ENCODE data around the gene MAP3K6.

The MAP3K6 gene

GRCh38 chr1:27327964-27328363 is 38.8 kb downstream of the MAP3K6 start:
- Histone ChIP-seq H4K20me1 (ENCODE audit: insufficient read depth, low read length) (no peaks in the 10 kb centered on the region), H3K9me2 (replicated peaks; ENCODE audit: insufficient read depth, low read length) (no peaks in the 10 kb centered on the region), H2AFZ (ENCODE audit: low read length) (no peak overlapping the region), H3K4me1 (ENCODE audit: low read length) (peaks cover 8% of the 10 kb centered on the region; the same call in 1 of the 2 replicates), H3F3A (ENCODE audit: insufficient read depth, low read length) (no peaks in the 10 kb centered on the region), H3K27me3 (replicated peaks; ENCODE audit: insufficient read depth, low read length) (no peaks in the 10 kb centered on the region), H3K27ac (ENCODE audit: low read length) (no peak overlapping the region), H3K4me3 (ENCODE audit: low read length) (no peak overlapping the region), H3K79me2 (ENCODE audit: low read length) (peaks cover 85% of the 10 kb centered on the region), H3K9ac (ENCODE audit: low read length) (no peak overlapping the region), H3K4me2 (ENCODE audit: low read depth, low read length) (no peak overlapping the region), H3K9me3 (replicated peaks; ENCODE audit: insufficient read depth, low read length) (no peaks in the 10 kb centered on the region), H3K36me3 (replicated peaks; ENCODE audit: insufficient read depth, low read length) (no peaks in the 10 kb centered on the region; the same call in 1 of the 2 replicates)
- DNase-seq: no peak
- TF ChIP-seq EZH2 (optimal IDR thresholded peaks at IDR 0.05; ENCODE audit: low read depth, low read length): no peak
- no peak for TF ChIP-seq EZH2phosphoT487 (IDR thresholded peaks at IDR 0.05; ENCODE audit: low read length)
- TF ChIP-seq CTCF (IDR thresholded peaks at IDR 0.05; ENCODE audit: low read length): no peak

GRCh38 chr1:27325286-27325685 is 41.5 kb downstream of the MAP3K6 start:
- H3K4me1 ChIP-seq (ENCODE audit: low read length): peaks cover 8% of the 10 kb centered on the region; the same call in 1 of the 2 replicates
- no peak overlapping the region for H3K27ac ChIP-seq (ENCODE audit: low read length)
- H4K20me1 ChIP-seq (ENCODE audit: insufficient read depth, low read length): no peaks in the 10 kb centered on the region
- H3K9me3 ChIP-seq (replicated peaks; ENCODE audit: insufficient read depth, low read length): no peaks in the 10 kb centered on the region
- H3K79me2 ChIP-seq (ENCODE audit: low read length): peaks cover 77% of the 10 kb centered on the region
- DNase-seq: no peak
- H3K4me2 ChIP-seq (ENCODE audit: low read depth, low read length): no peak overlapping the region
- no peak overlapping the region for H2AFZ ChIP-seq (ENCODE audit: low read length)
- TF ChIP-seq EZH2 (optimal IDR thresholded peaks at IDR 0.05; ENCODE audit: low read depth, low read length) (no peak), EZH2phosphoT487 (IDR thresholded peaks at IDR 0.05; ENCODE audit: low read length) (no peak), CTCF (IDR thresholded peaks at IDR 0.05; ENCODE audit: low read length) (no peak)
- H3K4me3 ChIP-seq (ENCODE audit: low read length): no peak overlapping the region
- H3K9ac ChIP-seq (ENCODE audit: low read length): no peak overlapping the region
- no peaks in the 10 kb centered on the region for H3K27me3 ChIP-seq (replicated peaks; ENCODE audit: insufficient read depth, low read length)
- no peaks in the 10 kb centered on the region for H3K9me2 ChIP-seq (replicated peaks; ENCODE audit: insufficient read depth, low read length)
- no peaks in the 10 kb centered on the region; the same call in 1 of the 2 replicates for H3K36me3 ChIP-seq (replicated peaks; ENCODE audit: insufficient read depth, low read length)
- 0 out of 2 replicates have a peak, but pooled peaks cover 5% of the 10 kb centered on the region for H3F3A ChIP-seq (ENCODE audit: insufficient read depth, low read length)

GRCh38 chr1:27322569-27323240 is 44.1 kb downstream of the MAP3K6 start:
- Histone ChIP-seq H3K4me2 (ENCODE audit: low read depth, low read length) (peak overlapping the region; percentile 93), H3K9me3 (replicated peaks; ENCODE audit: insufficient read depth, low read length) (no peaks in the 10 kb centered on the region), H3F3A (ENCODE audit: insufficient read depth, low read length) (0 out of 2 replicates have a peak, but pooled peaks cover 5% of the 10 kb centered on the region), H3K4me1 (ENCODE audit: low read length) (peaks cover 8% of the 10 kb centered on the region; the same call in 1 of the 2 replicates), H4K20me1 (ENCODE audit: insufficient read depth, low read length) (no peaks in the 10 kb centered on the region), H3K4me3 (ENCODE audit: low read length) (peak overlapping the region; percentile 91), H3K9ac (ENCODE audit: low read length) (peak overlapping the region; percentile 92), H3K9me2 (replicated peaks; ENCODE audit: insufficient read depth, low read length) (no peaks in the 10 kb centered on the region), H3K27ac (ENCODE audit: low read length) (peak overlapping the region; percentile 61; the same call in 1 of the 2 replicates), H3K79me2 (ENCODE audit: low read length) (peaks cover 55% of the 10 kb centered on the region), H3K27me3 (replicated peaks; ENCODE audit: insufficient read depth, low read length) (peaks cover 6% of the 10 kb centered on the region; the same call in 1 of the 2 replicates), H3K36me3 (replicated peaks; ENCODE audit: insufficient read depth, low read length) (no peaks in the 10 kb centered on the region; the same call in 1 of the 2 replicates), H2AFZ (ENCODE audit: low read length) (peak overlapping the region; percentile 77)
- peak; percentile 13 for DNase-seq
- TF ChIP-seq CTCF (IDR thresholded peaks at IDR 0.05; ENCODE audit: low read length) (no peak), EZH2phosphoT487 (IDR thresholded peaks at IDR 0.05; ENCODE audit: low read length) (no peak), EZH2 (optimal IDR thresholded peaks at IDR 0.05; ENCODE audit: low read depth, low read length) (no peak)

All from MM.1S (cell line).